ENCODE data around the gene ELOVL6. TPM values are rescaled to one million over a fixed set of nuclear protein-coding genes. Genes with fewer than 3 reads are reported as not detected.
A peak's percentile ranks its signal among the peaks of the same experiment; 100 is the strongest.

ELOVL6 gene
- total and polyA plus RNA-seq, 10 of the 15 experiments (the other 5 are each of a cell fraction or from before 2014, with no cell fraction given): 3.9 to 33.5 (median 8.1) TPM

DNA sequence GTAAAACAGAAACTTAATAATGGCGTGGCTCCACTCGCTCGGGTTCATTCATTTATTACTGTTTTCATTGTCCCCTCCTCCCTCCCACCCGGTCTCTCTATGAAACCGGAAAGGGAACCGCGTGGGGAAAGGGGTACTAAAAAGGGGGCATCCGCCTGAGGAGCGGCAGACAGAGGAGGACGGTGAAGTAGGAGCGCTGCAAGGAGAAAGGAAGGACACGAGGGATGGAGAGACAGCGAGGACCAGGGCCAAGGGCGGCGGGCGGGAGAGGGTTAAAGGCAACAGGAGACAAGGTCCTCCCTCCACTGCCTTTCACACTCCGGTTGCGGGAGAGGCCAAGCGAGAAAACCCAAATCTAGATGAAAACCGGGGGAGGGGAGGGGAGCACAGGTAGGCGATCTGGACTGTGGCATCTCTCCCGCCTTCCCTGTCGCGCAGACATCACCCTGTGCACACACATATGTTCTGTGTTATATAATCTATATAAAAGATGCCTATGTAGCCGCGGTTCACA lies 829 bp downstream of the ELOVL6 start (continued):
- TF ChIP-seq RAD21 (IDR thresholded peaks at IDR 0.05; ENCODE audit: insufficient read depth, low read depth, low read length) (0 out of 2 replicates have a peak, but pooled peaks have one; percentile 8), POLR2AphosphoS2 (IDR thresholded peaks at IDR 0.05; ENCODE audit: low read depth, low read length) (peak; percentile 13), NR2F1 (conservative IDR thresholded peaks at IDR 0.05) (no peak), KAT2A (conservative IDR thresholded peaks at IDR 0.05; ENCODE audit: control insufficient read depth, low read depth, low read length) (no peak), MXI1 (IDR thresholded peaks at IDR 0.05; ENCODE audit: low read depth, low read length) (peak; percentile 75; the same call in 1 of the 2 replicates), ZNF274 (IDR thresholded peaks at IDR 0.05; ENCODE audit: insufficient read depth, insufficient read length) (no peak), MTA3 (IDR thresholded peaks at IDR 0.05; ENCODE audit: borderline replicate concordance, low read length) (no peak), NFYA (IDR thresholded peaks at IDR 0.05; ENCODE audit: borderline replicate concordance, low read depth, low read length) (no peak), RELA (IDR thresholded peaks at IDR 0.05; ENCODE audit: borderline replicate concordance, partially characterized antibody) (no peak), IKZF2 (IDR thresholded peaks at IDR 0.05) (peak in 1 of 2 experiments; percentile 44; a peak in 1 of 4 replicates), POLR2AphosphoS5 (IDR thresholded peaks at IDR 0.05; ENCODE audit: low read length) (peak; percentile 80), POU2F2 (IDR thresholded peaks at IDR 0.05; ENCODE audit: borderline replicate concordance, low read depth, low read length) (peak; percentile 58; the same call in 1 of the 3 replicates), POLR2A (IDR thresholded peaks at IDR 0.05; ENCODE audit: low read depth, low read length) (peak; percentile 77), CBX3 (IDR thresholded peaks at IDR 0.05; ENCODE audit: borderline replicate concordance, low read depth) (no peak), SPI1 (IDR thresholded peaks at IDR 0.05; ENCODE audit: borderline replicate concordance, insufficient read depth, low read depth, low read length) (peak; percentile 9; the same call in 1 of the 2 replicates), RAD51 (IDR thresholded peaks at IDR 0.05) (no peak), RFX5 (IDR thresholded peaks at IDR 0.05; ENCODE audit: low read depth, low read length) (no peak), YY1 (IDR thresholded peaks at IDR 0.05; ENCODE audit: low read depth, low read length) (peak; percentile 75), NFIC (IDR thresholded peaks at IDR 0.05; ENCODE audit: low read depth, low read length) (0 out of 2 replicates have a peak, but pooled peaks have one; percentile 4), LARP7 (IDR thresholded peaks at IDR 0.05) (no peak)
- TF ChIP-seq, protein P1, sequence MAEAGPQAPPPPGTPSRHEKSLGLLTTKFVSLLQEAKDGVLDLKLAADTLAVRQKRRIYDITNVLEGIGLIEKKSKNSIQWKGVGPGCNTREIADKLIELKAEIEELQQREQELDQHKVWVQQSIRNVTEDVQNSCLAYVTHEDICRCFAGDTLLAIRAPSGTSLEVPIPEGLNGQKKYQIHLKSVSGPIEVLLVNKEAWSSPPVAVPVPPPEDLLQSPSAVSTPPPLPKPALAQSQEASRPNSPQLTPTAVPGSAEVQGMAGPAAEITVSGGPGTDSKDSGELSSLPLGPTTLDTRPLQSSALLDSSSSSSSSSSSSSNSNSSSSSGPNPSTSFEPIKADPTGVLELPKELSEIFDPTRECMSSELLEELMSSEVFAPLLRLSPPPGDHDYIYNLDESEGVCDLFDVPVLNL (IDR thresholded peaks at IDR 0.05; ENCODE audit: low read depth, low read length): no peak
- TF ChIP-seq, protein P2, sequence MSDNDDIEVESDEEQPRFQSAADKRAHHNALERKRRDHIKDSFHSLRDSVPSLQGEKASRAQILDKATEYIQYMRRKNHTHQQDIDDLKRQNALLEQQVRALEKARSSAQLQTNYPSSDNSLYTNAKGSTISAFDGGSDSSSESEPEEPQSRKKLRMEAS (IDR thresholded peaks at IDR 0.05; ENCODE audit: low read depth, low read length): no peak
- TF ChIP-seq, protein P3, sequence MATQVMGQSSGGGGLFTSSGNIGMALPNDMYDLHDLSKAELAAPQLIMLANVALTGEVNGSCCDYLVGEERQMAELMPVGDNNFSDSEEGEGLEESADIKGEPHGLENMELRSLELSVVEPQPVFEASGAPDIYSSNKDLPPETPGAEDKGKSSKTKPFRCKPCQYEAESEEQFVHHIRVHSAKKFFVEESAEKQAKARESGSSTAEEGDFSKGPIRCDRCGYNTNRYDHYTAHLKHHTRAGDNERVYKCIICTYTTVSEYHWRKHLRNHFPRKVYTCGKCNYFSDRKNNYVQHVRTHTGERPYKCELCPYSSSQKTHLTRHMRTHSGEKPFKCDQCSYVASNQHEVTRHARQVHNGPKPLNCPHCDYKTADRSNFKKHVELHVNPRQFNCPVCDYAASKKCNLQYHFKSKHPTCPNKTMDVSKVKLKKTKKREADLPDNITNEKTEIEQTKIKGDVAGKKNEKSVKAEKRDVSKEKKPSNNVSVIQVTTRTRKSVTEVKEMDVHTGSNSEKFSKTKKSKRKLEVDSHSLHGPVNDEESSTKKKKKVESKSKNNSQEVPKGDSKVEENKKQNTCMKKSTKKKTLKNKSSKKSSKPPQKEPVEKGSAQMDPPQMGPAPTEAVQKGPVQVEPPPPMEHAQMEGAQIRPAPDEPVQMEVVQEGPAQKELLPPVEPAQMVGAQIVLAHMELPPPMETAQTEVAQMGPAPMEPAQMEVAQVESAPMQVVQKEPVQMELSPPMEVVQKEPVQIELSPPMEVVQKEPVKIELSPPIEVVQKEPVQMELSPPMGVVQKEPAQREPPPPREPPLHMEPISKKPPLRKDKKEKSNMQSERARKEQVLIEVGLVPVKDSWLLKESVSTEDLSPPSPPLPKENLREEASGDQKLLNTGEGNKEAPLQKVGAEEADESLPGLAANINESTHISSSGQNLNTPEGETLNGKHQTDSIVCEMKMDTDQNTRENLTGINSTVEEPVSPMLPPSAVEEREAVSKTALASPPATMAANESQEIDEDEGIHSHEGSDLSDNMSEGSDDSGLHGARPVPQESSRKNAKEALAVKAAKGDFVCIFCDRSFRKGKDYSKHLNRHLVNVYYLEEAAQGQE (IDR thresholded peaks at IDR 0.05; ENCODE audit: low read depth, low read length): no peak
- TF ChIP-seq, protein P4, sequence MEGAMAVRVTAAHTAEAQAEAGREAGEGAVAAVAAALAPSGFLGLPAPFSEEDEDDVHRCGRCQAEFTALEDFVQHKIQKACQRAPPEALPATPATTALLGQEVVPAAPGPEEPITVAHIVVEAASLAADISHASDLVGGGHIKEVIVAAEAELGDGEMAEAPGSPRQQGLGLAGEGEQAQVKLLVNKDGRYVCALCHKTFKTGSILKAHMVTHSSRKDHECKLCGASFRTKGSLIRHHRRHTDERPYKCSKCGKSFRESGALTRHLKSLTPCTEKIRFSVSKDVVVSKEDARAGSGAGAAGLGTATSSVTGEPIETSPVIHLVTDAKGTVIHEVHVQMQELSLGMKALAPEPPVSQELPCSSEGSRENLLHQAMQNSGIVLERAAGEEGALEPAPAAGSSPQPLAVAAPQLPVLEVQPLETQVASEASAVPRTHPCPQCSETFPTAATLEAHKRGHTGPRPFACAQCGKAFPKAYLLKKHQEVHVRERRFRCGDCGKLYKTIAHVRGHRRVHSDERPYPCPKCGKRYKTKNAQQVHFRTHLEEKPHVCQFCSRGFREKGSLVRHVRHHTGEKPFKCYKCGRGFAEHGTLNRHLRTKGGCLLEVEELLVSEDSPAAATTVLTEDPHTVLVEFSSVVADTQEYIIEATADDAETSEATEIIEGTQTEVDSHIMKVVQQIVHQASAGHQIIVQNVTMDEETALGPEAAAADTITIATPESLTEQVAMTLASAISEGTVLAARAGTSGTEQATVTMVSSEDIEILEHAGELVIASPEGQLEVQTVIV (IDR thresholded peaks at IDR 0.05; ENCODE audit: borderline replicate concordance, partially characterized antibody): no peak
- TF ChIP-seq, protein P5, sequence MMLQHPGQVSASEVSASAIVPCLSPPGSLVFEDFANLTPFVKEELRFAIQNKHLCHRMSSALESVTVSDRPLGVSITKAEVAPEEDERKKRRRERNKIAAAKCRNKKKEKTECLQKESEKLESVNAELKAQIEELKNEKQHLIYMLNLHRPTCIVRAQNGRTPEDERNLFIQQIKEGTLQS (IDR thresholded peaks at IDR 0.05; ENCODE audit: borderline replicate concordance, extremely low read depth, low read depth, low read length): no peak
